Cardiac fibroblast (primary cell): ENCODE results near the gene TNS2.

Source experiments
- DNase-seq, 2 donors: peaks; one replicate each; pipeline versions ENCODE4 v3.0.0 to v3.0.0-alpha.2; 2010; ENCODE audit warnings: low read depth in 2 of 2
- H3K4me3 ChIP-seq, 2 donors: replicated peaks in 1 of 2; 1 replicate in 1 of 2; 2 replicates in 1 of 2; pipeline ENCODE4 v1.5.1; 2011; ENCODE audit warnings: low read depth in 2 of 2, low read length in 2 of 2, mild to moderate bottlenecking in 2 of 2, moderate library complexity in 1 of 2
- TF ChIP-seq, protein P1 (sequence below): IDR thresholded peaks from one replicate; pipeline ENCODE4 v1.5.1; 2011; ENCODE audit warnings: low read depth, mild to moderate bottlenecking, low read length, inconsistent platforms

Gene TNS2

GRCh38 chr12:53053218-53054111, 3.6 kb downstream of the TNS2 start:
- TF ChIP-seq, protein P1, sequence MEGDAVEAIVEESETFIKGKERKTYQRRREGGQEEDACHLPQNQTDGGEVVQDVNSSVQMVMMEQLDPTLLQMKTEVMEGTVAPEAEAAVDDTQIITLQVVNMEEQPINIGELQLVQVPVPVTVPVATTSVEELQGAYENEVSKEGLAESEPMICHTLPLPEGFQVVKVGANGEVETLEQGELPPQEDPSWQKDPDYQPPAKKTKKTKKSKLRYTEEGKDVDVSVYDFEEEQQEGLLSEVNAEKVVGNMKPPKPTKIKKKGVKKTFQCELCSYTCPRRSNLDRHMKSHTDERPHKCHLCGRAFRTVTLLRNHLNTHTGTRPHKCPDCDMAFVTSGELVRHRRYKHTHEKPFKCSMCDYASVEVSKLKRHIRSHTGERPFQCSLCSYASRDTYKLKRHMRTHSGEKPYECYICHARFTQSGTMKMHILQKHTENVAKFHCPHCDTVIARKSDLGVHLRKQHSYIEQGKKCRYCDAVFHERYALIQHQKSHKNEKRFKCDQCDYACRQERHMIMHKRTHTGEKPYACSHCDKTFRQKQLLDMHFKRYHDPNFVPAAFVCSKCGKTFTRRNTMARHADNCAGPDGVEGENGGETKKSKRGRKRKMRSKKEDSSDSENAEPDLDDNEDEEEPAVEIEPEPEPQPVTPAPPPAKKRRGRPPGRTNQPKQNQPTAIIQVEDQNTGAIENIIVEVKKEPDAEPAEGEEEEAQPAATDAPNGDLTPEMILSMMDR, result peak; percentile 76
- DNase-seq, result peak in 1 of 2 donors; percentile 34
- peak overlapping the region; percentile 16 to 41 for H3K4me3 ChIP-seq

DNA sequence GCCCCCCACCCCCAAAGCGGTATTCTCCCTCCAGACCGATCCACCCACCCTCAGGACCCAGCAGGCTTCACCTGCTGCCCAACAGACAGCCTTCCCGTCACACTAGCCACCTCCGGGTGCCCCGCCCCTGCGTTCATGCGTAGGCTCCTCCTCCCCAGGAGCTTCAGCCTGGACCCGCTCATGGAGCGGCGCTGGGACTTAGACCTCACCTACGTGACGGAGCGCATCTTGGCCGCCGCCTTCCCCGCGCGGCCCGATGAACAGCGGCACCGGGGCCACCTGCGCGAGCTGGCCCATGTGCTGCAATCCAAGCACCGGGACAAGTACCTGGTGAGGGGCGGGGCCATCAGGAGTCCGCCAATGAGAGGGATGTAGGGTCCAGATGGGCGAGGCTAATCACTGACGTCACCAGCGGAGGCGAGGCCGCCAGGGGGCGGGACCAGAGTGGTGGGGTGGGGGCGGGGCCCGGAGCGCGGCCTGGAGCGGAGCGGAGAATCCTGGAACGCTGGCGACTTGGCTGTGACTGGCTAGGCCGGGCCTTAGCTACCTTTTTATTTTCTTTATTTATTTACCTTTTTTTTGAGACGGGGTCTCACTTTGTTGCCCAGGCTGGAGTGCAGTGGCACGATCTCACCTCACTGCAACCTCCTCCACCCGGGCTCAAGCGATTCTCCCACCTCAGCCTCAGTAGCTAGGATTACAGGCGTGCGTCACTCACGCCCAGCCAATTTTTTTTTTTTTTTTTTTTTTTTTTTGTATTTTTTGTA, 4.4 kb downstream of the TNS2 start:
- peak overlapping the region; percentile 16 to 18 for H3K4me3 ChIP-seq
- peak; percentile 87 to 92 for DNase-seq
- TF ChIP-seq, protein P1, result no peak

DNA sequence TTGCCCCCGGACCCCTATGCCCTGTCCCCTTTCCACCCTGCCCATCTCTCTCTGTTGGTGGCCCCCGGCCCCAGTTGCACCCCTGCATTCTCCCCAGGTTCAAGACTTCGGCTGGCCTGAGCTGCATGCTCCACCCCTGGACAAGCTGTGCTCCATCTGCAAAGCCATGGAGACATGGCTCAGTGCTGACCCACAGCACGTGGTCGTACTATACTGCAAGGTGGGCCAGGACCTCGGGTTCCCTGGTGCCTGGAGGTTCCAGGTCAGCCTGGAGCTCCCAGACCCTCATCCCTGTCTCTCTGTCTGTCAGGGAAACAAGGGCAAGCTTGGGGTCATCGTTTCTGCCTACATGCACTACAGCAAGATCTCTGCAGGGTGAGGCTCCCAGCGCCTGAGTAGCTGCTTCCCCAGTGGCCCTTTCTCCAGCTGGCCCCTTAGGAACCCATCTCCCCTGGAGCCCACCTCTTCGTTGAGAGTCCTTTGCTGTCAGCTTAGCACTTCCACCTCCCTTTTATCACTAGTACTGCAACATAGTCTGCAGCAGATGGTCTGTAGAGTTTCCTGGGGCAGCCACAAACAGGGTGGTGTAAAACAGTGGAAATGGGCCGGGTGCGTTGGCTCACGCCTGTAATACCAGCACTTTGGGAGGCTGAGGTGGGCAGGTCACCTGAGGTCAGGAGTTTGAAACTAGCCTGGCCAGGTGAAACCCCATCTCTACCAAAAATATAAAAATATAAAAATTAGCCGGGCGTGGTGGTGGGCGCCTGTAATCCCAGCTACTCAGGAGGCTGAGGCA, 5.8 kb downstream of the TNS2 start:
- TF ChIP-seq, protein P1, result no peak
- DNase-seq, result no peak
- H3K4me3 ChIP-seq, result no peak overlapping the region

- TF ChIP-seq, protein P1, result no peak
- H3K4me3 ChIP-seq, result no peak overlapping the region
- no peak for DNase-seq
Measured at GRCh38 chr12:53056296-53056695, 6.4 kb downstream of the TNS2 start.

DNA sequence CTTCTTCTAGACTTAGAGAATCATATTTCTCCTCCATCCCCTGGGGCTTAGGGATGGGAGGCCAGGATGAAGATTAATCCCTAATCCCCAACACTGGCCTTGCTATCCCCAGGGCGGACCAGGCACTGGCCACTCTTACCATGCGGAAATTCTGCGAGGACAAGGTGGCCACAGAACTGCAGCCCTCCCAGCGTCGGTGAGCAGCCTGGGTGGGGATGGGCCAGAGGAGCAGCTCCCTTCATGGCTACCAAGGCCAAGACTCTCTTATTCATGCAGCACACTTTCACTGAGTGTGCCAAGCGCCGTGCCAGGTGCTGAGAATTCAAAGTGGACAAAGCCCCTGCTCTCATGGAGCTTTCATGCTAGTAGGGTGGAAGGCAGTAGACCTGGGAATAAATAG, 7.0 kb downstream of the TNS2 start:
- DNase-seq, result no peak
- TF ChIP-seq, protein P1, result no peak
- H3K4me3 ChIP-seq, result no peak overlapping the region

DNA sequence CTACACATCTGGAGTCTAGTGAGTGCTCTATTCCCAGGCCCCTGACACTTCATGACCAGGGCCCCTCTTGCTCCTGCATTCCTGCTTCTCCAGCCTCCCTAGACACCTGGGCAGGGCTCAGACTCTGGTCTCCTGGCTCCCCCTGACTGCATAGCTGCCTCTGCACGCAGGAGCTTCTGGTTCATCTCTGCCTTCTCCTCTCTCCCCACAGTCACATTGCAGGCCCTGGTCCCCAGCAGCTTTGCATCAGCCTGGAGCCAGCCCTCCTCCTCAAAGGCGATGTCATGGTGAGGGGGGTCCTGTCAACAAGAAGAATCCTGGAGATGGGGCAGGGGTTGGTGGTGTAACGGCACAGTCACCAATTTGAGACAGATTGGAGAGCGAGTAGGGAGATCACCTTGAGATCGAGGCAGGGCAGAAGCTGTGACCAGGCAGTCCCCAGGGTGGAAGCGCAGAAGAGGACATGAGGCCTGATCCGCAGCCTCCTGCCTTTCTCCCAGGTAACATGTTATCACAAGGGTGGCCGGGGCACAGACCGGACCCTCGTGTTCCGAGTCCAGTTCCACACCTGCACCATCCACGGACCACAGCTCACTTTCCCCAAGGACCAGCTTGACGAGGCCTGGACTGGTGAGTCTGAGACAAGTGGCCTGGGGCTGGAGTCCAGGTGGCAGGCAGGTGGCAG, 8.1 kb downstream of the TNS2 start:
- no peak overlapping the region for H3K4me3 ChIP-seq
- TF ChIP-seq, protein P1, result no peak
- DNase-seq, result no peak
